ENCODE results near the gene PCDH1.
A peak's percentile ranks its signal among the peaks of the same experiment; 100 is the strongest.
"Not testable (repeated sequence)": the region's sequence is repeated elsewhere in the genome, so short reads cannot be mapped to it uniquely, and the experiment has no call there.

The PCDH1 gene

GRCh38 chr5:141878186-141878710, at the start of gene PCDH1:
PCDH1 (minus strand) TSS chr5:141878410; CDS start chr5:141878262, 148 bp downstream.
- no peak for DNase-seq

DNA sequence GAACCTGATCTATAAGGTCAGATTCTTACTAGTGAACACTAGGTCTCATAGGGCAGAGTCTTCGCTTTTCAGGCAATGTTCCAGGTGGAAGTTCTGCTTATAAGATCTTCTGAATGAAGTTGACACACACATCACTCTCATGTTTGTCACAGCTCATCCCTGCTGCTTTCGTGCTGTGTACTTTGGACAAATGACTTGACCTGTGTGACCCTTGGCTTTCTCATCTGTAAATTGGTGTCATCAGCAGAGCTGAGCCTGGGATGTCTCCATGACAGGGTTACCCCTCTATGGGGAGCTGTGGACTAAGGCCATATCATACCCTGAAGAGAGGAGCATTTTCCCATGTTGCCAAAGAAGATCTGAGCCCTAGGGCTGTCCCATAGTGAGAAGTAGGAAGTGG, 48.2 kb upstream of the PCDH1 start:
- DNase-seq: no peak

GRCh38 chr5:141923448-141924313, 45.5 kb upstream of the PCDH1 start, which contains the start of gene DELE1:
DELE1 (plus strand) TSS chr5:141923871; CDS start chr5:141923942, 71 bp downstream.
- DNase-seq: peak; percentile 73

GRCh38 chr5:141922827-141923447, 44.7 kb upstream of the PCDH1 start:
- not testable (repeated sequence) for DNase-seq

DNA sequence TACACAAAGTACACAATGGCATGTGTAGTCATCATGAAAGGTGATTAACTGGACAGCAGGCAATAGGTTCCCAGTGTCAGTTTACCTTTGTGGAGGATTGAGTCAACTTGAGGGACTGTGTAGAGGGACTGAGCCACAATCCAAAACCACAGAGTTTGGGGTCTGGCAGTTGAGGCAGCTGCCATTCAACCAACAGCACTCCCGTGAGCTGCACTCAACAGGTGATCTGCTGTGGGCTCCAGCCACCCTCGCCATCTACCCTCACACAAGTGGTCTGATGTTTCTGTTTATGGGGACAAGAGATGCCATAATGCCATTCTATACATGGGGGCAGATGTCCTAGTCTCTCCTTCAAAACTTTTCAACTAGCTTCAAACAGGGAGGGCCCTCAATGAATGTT, 42.6 kb upstream of the PCDH1 start:
- DNase-seq: no peak

DNA sequence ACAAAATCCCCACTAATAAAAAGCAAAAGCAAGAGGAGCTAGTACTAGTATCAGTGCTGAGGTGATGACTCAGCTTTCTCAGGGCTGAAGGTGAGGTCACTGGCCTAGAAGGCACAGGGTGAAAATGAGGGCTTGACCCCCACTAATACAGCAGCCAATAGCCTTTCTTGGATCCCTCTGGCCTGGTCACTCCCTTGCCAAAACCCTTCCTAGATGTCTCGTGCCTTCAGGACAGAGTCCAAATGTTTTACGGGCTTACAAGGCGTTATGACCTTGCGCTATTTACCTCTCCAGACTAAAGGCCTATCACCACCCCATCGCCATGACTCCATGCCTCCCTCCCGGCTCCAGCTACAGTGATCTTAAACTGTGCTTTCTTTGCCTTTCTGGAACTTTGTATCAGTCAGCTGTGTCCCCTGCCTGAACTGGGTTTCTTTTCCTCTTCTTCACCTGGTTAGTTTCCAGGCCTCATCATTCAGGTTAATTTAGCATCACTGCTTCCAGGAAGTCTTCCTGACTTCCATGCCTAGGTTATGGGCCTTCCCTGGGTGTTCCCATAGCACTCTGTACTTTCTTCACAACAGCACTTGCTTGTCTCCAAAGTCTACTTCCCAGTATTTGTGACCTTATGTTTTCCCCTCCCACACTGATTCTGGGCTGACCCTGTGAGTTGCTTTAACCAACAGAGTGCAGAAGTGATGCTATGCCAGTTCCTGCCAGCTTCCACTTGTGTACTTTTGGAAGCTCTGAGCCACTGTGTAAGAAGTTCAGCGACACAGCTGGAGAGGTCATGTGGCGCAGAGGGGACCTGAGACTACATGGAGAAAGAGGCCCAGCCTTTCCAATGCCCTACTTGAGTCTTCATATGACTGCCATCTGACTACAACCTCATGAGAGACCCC, 41.3 kb upstream of the PCDH1 start:
- no peak for DNase-seq

- DNase-seq: no peak
Observed at GRCh38 chr5:141917760-141918159, 39.5 kb upstream of the PCDH1 start.

GRCh38 chr5:141916522-141916921, 38.3 kb upstream of the PCDH1 start:
- no peak for DNase-seq

DNA sequence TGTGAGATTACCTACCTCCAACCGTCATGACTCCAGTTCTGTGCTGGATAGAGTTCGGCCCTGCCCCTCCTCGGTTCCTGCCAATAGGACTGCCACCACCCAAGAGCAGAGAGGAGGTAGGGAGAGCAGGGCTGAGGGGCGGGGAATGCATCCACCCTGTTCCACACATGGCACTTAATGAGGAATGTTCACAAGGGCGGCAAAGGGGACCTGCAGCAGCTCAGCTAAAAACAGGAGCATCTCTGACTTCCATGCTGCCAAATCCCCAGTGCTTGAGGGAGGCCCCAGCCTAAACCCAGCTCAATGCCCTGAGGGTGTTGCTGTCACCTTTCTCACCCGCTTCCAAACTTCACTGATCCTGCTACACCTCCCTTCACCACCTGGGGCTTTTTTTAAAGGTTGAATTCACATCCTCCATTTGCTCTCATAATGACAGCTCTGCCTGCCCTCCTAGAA, 37.7 kb upstream of the PCDH1 start:
- no peak for DNase-seq

GRCh38 chr5:141914797-141915196, 36.6 kb upstream of the PCDH1 start:
- DNase-seq: no peak

- no peak for DNase-seq
Observed at GRCh38 chr5:141914199-141914743, 36.1 kb upstream of the PCDH1 start.

GRCh38 chr5:141913560-141914198, 35.5 kb upstream of the PCDH1 start:
- DNase-seq: no peak

GRCh38 chr5:141910271-141910673, 32.1 kb upstream of the PCDH1 start:
- no peak for DNase-seq

- no peak for DNase-seq
Observed at GRCh38 chr5:141909212-141909611, 31.0 kb upstream of the PCDH1 start.

DNA sequence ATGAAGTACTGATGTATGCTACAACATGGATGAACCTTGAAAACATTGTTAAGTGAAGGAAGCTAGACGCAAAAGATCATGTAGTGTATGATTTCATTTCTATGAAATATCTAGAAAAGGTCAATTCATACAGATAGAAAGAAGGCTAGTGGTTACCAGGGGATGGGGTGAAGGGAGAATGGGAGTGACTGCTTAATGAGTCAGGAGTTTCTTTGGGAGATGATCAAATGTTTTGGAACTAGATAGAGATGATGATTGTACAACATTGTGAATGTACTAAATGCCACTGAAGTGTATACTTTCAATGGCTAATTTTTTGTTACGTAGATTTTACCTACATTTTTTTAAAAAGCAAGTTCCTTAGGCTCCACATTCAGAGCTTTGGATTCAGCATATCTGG, 30.6 kb upstream of the PCDH1 start:
- DNase-seq: no peak

DNA sequence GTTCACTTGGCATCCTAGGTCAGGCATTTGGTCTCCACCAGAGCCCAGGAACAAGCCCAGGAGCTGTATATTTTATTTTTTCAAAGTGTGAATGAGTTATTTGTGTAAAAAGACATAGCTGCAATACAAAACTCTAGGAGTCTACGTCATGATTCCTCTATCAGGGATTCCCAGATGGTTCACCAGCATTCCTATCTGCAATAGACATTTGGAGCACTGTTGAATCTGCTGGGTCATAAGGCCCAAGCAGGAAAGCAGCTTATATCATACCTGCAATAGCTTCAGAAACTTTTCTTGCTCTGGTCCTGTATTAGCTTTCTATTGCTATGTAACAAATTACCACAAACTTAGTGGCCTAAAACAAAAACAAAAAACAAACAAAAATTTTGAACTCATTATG, 28.8 kb upstream of the PCDH1 start:
- DNase-seq: no peak

DNA sequence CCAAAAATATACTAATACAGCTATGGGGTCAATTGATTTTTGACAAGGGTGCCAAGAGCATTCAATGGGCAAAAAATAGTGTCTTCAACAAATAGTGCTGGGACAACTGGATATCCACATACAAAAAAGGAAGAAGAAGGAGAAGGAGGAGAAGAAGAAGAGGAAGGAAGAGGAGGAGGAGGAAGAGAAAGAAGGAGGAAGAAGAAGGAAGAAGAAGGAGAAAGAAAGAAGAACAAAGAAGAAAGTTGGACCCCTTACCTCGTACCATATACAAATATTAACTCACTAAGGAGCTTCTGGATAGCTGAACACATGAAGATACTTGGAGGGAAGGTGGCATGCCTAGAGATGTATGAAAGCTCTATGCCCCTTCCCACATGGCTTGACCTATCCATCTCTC, 28.3 kb upstream of the PCDH1 start:
- DNase-seq: no peak

DNA sequence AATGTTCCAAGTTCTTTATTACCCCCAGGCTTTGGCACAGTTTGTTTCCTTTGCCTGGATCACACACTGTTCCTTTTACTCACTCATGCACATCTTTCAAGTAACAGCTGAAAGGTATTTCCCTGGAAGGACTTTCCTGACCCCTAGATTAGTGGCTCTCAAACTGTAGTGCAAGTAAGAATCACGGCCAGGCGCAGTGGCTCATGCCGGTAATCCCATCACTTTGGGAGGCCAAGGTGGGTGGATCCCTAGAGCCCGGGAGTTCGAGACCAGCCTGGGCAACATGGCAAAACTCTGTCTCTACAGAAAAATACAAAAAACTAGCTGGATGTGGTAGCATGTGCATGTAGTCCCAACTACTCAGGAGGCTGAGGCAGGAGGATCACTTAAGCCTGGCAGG, 26.3 kb upstream of the PCDH1 start:
- DNase-seq: no peak

- DNase-seq: no peak
Observed at GRCh38 chr5:141903261-141903660, 25.1 kb upstream of the PCDH1 start.

DNA sequence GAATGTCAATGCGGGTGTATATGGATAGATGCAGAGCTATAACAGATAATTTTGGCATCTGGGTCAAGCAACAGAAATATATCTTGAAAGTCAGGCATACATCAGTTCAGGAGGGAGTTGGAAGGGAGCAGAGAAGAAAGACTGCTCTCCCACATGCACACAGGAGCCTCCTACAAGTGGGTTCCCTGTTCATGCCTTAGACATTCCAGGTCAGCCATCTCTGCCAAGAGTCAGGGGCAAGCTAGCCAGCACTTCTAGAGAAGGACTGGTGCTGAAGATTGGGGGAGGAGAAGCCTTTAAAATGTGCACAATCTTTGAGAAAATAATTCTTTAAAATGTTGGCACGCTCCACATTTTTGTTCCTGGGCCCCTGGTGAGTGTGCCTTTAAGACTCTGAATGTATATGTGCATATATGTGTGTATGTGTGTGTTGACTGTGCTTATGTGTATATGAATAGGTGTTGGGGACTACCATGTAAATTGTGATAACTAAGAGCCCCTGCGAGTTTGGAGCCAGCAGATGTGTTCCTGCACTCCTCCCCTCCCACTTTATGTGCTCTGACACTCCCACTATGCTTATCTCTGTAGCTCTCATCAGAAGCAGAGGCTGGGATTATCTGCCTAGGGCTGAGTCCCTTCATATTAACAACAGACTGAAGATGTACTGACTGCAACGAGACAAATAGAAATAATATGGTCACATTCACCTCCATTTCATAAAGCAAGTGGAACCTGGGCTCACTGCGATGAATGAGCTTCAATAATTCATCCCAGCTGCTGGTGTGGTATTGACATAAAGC, 24.0 kb upstream of the PCDH1 start:
- DNase-seq: no peak

- no peak for DNase-seq
Observed at GRCh38 chr5:141898448-141899049, 20.3 kb upstream of the PCDH1 start.

Measured in NCI-H1105 treated with DMSO at 0.1 percent for 48 hours (cell line).